ENCODE data around the gene PPEF1.

The PPEF1 gene, protein sequence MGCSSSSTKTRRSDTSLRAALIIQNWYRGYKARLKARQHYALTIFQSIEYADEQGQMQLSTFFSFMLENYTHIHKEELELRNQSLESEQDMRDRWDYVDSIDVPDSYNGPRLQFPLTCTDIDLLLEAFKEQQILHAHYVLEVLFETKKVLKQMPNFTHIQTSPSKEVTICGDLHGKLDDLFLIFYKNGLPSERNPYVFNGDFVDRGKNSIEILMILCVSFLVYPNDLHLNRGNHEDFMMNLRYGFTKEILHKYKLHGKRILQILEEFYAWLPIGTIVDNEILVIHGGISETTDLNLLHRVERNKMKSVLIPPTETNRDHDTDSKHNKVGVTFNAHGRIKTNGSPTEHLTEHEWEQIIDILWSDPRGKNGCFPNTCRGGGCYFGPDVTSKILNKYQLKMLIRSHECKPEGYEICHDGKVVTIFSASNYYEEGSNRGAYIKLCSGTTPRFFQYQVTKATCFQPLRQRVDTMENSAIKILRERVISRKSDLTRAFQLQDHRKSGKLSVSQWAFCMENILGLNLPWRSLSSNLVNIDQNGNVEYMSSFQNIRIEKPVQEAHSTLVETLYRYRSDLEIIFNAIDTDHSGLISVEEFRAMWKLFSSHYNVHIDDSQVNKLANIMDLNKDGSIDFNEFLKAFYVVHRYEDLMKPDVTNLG

DNA sequence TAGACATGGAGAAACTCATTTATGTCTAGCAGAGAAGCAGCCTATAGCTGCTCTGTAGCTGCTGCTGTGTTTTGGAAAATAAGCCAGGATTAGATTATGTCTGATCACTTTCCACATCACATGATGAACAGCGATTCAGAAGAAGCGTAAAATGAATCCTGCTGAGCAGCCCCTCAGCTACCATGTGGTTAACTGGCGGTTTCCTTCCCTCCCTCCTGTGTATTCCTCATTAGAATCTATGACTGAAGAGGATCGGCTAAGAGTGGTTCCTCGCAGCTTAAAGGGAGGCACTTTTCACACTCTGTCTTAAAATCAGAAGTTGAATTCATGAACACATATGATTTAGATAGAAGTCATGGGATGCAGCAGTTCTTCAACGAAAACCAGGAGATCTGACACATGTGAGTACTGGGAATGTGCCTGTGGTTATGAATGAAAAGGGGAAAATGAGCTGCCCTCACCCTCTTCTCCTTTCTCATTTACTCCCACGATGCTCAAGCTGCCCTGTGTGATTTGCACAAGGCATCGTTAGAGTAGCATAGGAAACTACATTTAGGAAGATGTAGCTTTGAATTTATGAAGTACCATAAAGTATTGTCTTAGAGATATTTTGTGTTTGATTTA lies at the start of gene PPEF1:
Gene PPEF1, plus strand, starts transcription at position 220 of the 624 bp plus-strand sequence. Its CDS starts 136 bp downstream, at position 356.
- TF ChIP-seq, protein P1, sequence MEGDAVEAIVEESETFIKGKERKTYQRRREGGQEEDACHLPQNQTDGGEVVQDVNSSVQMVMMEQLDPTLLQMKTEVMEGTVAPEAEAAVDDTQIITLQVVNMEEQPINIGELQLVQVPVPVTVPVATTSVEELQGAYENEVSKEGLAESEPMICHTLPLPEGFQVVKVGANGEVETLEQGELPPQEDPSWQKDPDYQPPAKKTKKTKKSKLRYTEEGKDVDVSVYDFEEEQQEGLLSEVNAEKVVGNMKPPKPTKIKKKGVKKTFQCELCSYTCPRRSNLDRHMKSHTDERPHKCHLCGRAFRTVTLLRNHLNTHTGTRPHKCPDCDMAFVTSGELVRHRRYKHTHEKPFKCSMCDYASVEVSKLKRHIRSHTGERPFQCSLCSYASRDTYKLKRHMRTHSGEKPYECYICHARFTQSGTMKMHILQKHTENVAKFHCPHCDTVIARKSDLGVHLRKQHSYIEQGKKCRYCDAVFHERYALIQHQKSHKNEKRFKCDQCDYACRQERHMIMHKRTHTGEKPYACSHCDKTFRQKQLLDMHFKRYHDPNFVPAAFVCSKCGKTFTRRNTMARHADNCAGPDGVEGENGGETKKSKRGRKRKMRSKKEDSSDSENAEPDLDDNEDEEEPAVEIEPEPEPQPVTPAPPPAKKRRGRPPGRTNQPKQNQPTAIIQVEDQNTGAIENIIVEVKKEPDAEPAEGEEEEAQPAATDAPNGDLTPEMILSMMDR (conservative IDR thresholded peaks at IDR 0.05), result no peak
- TF ChIP-seq ZFX (IDR thresholded peaks at IDR 0.05), result no peak

DNA sequence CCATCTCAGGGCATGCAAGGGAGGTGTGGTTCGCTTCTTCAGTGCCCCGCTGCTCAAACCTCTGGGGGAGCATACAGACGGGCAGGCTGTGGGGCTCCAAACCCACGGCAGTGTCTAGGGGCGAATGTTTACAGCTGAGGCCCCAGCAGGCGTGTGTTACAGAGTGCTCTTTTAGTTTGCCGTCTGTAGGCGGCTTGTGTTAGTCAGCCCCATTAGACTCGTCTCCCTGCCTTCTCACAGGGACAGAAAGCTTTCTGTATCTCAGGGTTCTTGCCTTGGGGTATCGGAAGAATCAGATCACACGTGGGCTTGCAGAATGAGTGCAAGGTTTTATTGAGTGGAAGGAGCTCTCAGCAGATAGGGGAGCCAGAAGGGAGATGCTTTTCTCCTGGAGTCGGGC lies 46.2 kb upstream of the PPEF1 start:
- H3K27ac ChIP-seq, result no peak overlapping the region
- TF ChIP-seq, protein P1 (conservative IDR thresholded peaks at IDR 0.05), result no peak
- no peak for TF ChIP-seq ZFX (IDR thresholded peaks at IDR 0.05)

More for the DNA sequence above, at the start of gene PPEF1:
- H3K27ac ChIP-seq, result no peak within 1 kb of the TSS

DNA sequence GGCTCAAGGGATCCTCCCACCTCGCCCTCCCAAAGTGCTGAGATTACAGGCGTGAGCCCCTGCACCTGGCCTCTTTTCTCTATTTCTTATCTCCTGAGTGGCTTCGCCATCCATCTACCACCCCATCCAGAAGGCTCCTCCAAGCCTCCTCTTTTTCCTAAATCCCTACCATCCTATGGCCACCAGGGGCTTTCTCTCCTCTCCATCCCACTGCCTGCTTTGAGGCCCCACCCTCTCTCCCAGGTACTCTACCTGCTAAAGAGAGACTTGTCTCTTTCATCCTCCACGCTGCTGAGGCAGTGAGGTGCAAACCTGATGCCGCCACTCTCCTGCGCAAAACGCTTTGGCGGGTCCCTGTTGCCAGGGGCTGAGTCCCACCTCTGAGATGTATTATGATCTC lies 42.5 kb upstream of the PPEF1 start:
- TF ChIP-seq, protein P1 (conservative IDR thresholded peaks at IDR 0.05), result no peak; the same call in 1 of the 2 replicates
- no peak for TF ChIP-seq ZFX (IDR thresholded peaks at IDR 0.05)
- no peak overlapping the region for H3K27ac ChIP-seq

DNA sequence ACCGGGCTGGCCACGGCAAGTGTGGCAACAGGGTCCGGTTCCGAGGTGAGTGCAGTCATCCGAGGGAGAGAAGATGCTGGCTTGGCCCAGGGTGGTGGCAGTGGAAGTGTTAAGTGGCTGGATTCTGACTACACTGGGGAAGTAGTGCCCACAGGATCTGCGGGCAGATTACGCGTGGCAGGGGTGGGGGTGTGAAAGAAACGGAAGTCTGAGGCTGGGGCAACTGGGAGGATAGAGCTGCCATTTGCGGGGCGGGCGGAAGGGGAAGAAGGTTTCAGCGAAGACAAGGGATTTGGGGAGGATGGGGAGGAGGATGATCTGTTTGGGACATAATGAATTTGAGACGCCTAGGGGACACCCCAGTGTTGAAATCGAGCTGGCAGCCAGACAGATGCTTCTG lies 40.8 kb upstream of the PPEF1 start:
- TF ChIP-seq, protein P1 (conservative IDR thresholded peaks at IDR 0.05), result no peak
- no peak for TF ChIP-seq ZFX (IDR thresholded peaks at IDR 0.05)
- no peak overlapping the region for H3K27ac ChIP-seq

DNA sequence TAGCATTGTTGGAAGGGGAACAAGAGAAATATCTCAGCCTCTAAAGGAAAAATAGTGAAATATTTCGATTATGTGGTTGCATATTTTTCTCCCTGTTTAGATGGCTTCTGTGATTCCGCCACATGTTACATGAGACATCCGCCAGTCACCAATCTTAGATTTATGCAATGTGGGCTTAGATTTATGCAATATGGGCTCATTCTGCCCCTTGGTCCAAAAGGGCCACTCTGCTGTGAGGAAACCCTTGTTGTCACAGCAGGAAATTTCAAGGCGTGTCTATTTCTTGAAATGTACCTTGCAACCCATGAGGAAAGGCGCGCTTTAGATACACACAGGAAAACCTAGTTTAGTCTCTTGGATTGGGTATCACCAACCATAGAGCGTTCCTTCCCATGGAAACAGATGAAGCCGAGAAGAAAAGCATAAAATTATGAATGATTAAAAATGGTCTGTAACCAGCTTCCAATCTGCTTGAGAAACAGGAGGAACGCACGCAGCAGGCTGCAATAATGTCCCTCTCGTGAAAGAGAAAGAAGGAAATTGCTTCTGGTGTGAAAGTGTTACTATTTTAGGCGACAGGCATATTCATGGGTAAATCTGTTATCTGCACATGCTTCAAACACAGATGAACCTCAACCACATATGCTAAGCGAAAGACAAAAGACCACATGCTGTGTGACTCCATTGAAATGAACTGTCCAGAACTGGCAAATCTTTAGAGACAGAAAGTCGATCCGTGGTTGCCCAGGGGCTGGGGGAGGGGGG lies 39.2 kb upstream of the PPEF1 start:
- TF ChIP-seq ZFX (IDR thresholded peaks at IDR 0.05), result no peak
- TF ChIP-seq, protein P1 (conservative IDR thresholded peaks at IDR 0.05), result no peak
- no peak overlapping the region for H3K27ac ChIP-seq

DNA sequence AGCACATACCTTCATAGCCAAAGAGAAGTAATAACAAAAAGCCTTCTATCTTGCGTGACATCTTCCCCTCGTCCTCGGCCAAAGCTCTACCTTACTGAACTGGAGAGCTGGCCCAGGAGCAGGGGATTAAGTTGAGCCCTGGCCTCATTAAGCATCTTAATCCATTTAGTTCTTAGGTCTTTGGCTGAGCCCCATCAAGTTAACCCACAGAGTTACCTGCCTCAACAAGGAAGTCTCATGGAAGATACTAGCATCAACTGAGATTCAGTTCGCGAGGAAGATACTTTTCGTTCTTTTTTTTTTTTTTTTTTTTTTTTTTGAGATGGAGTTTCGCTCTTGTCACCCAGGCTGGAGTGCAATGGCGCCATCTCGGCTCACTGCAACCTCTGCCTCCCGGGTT lies 35.4 kb upstream of the PPEF1 start, which contains the start of gene RS1:
Gene RS1, minus strand, starts transcription at position 101 of the 400 bp plus-strand sequence. Its CDS starts 40 bp downstream, at position 61.
- TF ChIP-seq ZFX (IDR thresholded peaks at IDR 0.05), result no peak
- TF ChIP-seq, protein P1 (conservative IDR thresholded peaks at IDR 0.05), result no peak
- no peak within 1 kb of the TSS for H3K27ac ChIP-seq

Measured in C4-2B (cell line).